GM23248 (cell line): Measurements from ENCODE around the gene DYNC2LI1. TPM values are rescaled to one million over a fixed set of nuclear protein-coding genes. Genes with fewer than 3 reads are reported as not detected.
A peak's percentile ranks its signal among the peaks of the same experiment; 100 is the strongest.

Experiments
- DNase-seq: peaks from one replicate; pipeline ENCODE4 v3.0.0-alpha.2; 2015
- H2AFZ ChIP-seq: fragments of 200-600 bp; sonication (generic); 2 replicates; pipeline ENCODE4 v1.6.1; 2016; ENCODE audit warnings: antibody characterized with exemption
- H3F3A ChIP-seq: fragments of 200-600 bp; sonication (generic); 2 replicates; pipeline ENCODE4 v1.6.1; 2016; ENCODE audit warnings: mild to moderate bottlenecking, antibody characterized with exemption, mixed run types; ENCODE audit not compliant: insufficient read depth
- H3K27ac ChIP-seq: fragments of 200-600 bp; sonication (generic); 2 replicates; pipeline ENCODE4 v1.5.1; 2016; ENCODE audit warnings: mild to moderate bottlenecking
- H3K27me3 ChIP-seq: fragments of 200-600 bp; sonication (generic); replicated peaks from 2 replicates; pipeline ENCODE4 v1.6.1; 2016; ENCODE audit warnings: mild to moderate bottlenecking; ENCODE audit not compliant: insufficient read depth
- H3K36me3 ChIP-seq: fragments of 200-600 bp; sonication (generic); 2 replicates; pipeline ENCODE4 v1.6.1; 2016; ENCODE audit warnings: low read depth, mild to moderate bottlenecking
- H3K4me1 ChIP-seq: fragments of 200-600 bp; sonication (generic); 2 replicates; pipeline ENCODE4 v1.6.1; 2016; ENCODE audit warnings: mild to moderate bottlenecking; ENCODE audit not compliant: insufficient read depth
- H3K4me2 ChIP-seq: fragments of 200-600 bp; sonication (generic); one replicate; pipeline ENCODE4 v1.6.1; 2016; ENCODE audit warnings: mild to moderate bottlenecking; ENCODE audit not compliant: unreplicated experiment
- H3K4me3 ChIP-seq: fragments of 200-600 bp; sonication (generic); 2 replicates; pipeline ENCODE4 v1.5.1; 2016; ENCODE audit warnings: mild to moderate bottlenecking
- H3K79me2 ChIP-seq: fragments of 200-600 bp; sonication (generic); 2 replicates; pipeline ENCODE4 v1.6.1; 2016; ENCODE audit warnings: mild to moderate bottlenecking; ENCODE audit not compliant: insufficient read depth
- H3K9ac ChIP-seq: fragments of 200-600 bp; sonication (generic); 2 replicates; pipeline ENCODE4 v1.6.1; 2016; ENCODE audit warnings: mild to moderate bottlenecking
- H3K9me2 ChIP-seq: fragments of 200-600 bp; sonication (generic); 2 replicates; pipeline ENCODE4 v1.6.1; 2016; ENCODE audit warnings: mixed run types, mild to moderate bottlenecking, moderate library complexity; ENCODE audit not compliant: insufficient read depth
- H3K9me3 ChIP-seq: fragments of 200-600 bp; sonication (generic); one replicate; pipeline ENCODE4 v1.6.1; 2017; ENCODE audit warnings: low read depth
- H4K20me1 ChIP-seq: fragments of 200-600 bp; sonication (generic); 2 replicates; pipeline ENCODE4 v1.6.0; 2016; ENCODE audit not compliant: insufficient read depth
- EZH2 ChIP-seq: fragments of 200-600 bp; sonication (generic); IDR thresholded peaks from 2 replicates; pipeline ENCODE4 v1.6.1; 2018; ENCODE audit warnings: antibody characterized with exemption, mild to moderate bottlenecking; ENCODE audit not compliant: insufficient read depth, poor library complexity, severe bottlenecking
- EZH2phosphoT487 ChIP-seq: fragments of 200-600 bp; sonication (generic); IDR thresholded peaks from 2 replicates; pipeline ENCODE4 v1.6.1; 2018; ENCODE audit warnings: antibody characterized with exemption, moderate library complexity, mild to moderate bottlenecking, low read depth; ENCODE audit not compliant: insufficient read depth
- WGBS, 2 experiments: methylation state at CpG; one replicate each; pipeline ENCODE4 v1.1.6; 2015 to 2017; ENCODE audit warnings: low lambda C conversion rate in 2 of 2, low coverage in 1 of 2; ENCODE audit errors: missing lambda C conversion rate in 2 of 2; 5-methylcytosine and 5-hydroxymethylcytosine counted together
- in situ Hi-C: fragments of 300-500 bp; cut with MboI; formaldehyde crosslinking; loops from 2 replicates; pipeline ENCODE4 v1.15.0; 2020
- polyA plus RNA-seq: library from polyadenylated mRNA; unstranded; fragments of >200 nt; fragmentation: Nextera tagmentation; extraction: Ambion mirVana; gene quantifications from 2 replicates; pipeline ENCODE4 v1.2.1, GENCODE V29; 2016
- total RNA-seq: library from RNA; depleted of rRNA; stranded (reverse); fragments of >200 nt; shearing (Covaris generic); gene quantifications from 2 replicates; pipeline ENCODE4 v1.2.3, GENCODE V29; 2014

DYNC2LI1 gene
- total and polyA plus RNA-seq, 2 experiments from 2014 or later: 21.0 to 25.4 TPM

- H3K27ac ChIP-seq: peak overlapping the region; percentile 87
- in situ Hi-C loops: no loop called here
- peak; percentile 78 for DNase-seq
- H3K36me3 ChIP-seq: no peaks in the 10 kb centered on the region
- peaks cover 21% of the 10 kb centered on the region for H3K4me1 ChIP-seq
- H3K9me3 ChIP-seq: no peaks in the 10 kb centered on the region
- H3F3A ChIP-seq: peaks cover 22% of the 10 kb centered on the region
- 0 out of 2 replicates have a peak overlapping the region, but pooled peaks have one; percentile 11 for H3K4me3 ChIP-seq
- TF ChIP-seq EZH2 (no peak), EZH2phosphoT487 (no peak)
- H3K9ac ChIP-seq: peak overlapping the region; percentile 55
- no peaks in the 10 kb centered on the region for H3K27me3 ChIP-seq
- H3K79me2 ChIP-seq: no peaks in the 10 kb centered on the region
- H3K4me2 ChIP-seq: peak overlapping the region; percentile 72
- 0 to 1% methylated on average over 3 of the region's 3 CpGs for WGBS, 2 experiments
- no peaks in the 10 kb centered on the region for H3K9me2 ChIP-seq
- H4K20me1 ChIP-seq: no peaks in the 10 kb centered on the region
- H2AFZ ChIP-seq: peak overlapping the region; percentile 24; the same call in 1 of the 2 replicates
Observed at GRCh38 chr2:43758739-43759138, 15.1 kb upstream of the DYNC2LI1 start.

- TF ChIP-seq EZH2phosphoT487: no peak
- no peak for TF ChIP-seq EZH2
- DNase-seq: peak; percentile 89
- H3K4me2 ChIP-seq: peak overlapping the region; percentile 72
- 0 out of 2 replicates have a peak overlapping the region, but pooled peaks have one; percentile 4 for H3K4me3 ChIP-seq
- in situ Hi-C loops: no loop called here
- H3K4me1 ChIP-seq: peaks cover 23% of the 10 kb centered on the region
- H2AFZ ChIP-seq: peak overlapping the region; percentile 24; the same call in 1 of the 2 replicates
- H4K20me1 ChIP-seq: no peaks in the 10 kb centered on the region
- peak overlapping the region; percentile 55 for H3K9ac ChIP-seq
- H3K36me3 ChIP-seq: no peaks in the 10 kb centered on the region
- H3K27ac ChIP-seq: peak overlapping the region; percentile 87
- H3F3A ChIP-seq: peaks cover 24% of the 10 kb centered on the region
- no peaks in the 10 kb centered on the region for H3K9me2 ChIP-seq
- no peaks in the 10 kb centered on the region for H3K9me3 ChIP-seq
- H3K79me2 ChIP-seq: no peaks in the 10 kb centered on the region
- H3K27me3 ChIP-seq: no peaks in the 10 kb centered on the region
Observed at GRCh38 chr2:43759195-43759594, 14.6 kb upstream of the DYNC2LI1 start.

- TF ChIP-seq EZH2 (no peak), EZH2phosphoT487 (no peak)
Observed at GRCh38 chr2:43762286-43762685, 11.6 kb upstream of the DYNC2LI1 start.

GRCh38 chr2:43763091-43763490 is 10.7 kb upstream of the DYNC2LI1 start:
- 98 to 100% methylated on average over 2 of the region's 2 CpGs for WGBS, 2 experiments
- H3K9me2 ChIP-seq: no peaks in the 10 kb centered on the region
- in situ Hi-C loops: no loop called here
- DNase-seq: no peak
- no peak overlapping the region for H2AFZ ChIP-seq
- peaks cover 26% of the 10 kb centered on the region for H3K4me1 ChIP-seq
- peaks cover 30% of the 10 kb centered on the region for H3F3A ChIP-seq
- no peaks in the 10 kb centered on the region for H3K36me3 ChIP-seq
- H3K9me3 ChIP-seq: no peaks in the 10 kb centered on the region
- H3K4me2 ChIP-seq: no peak overlapping the region
- no peak for TF ChIP-seq EZH2phosphoT487
- no peak for TF ChIP-seq EZH2
- no peaks in the 10 kb centered on the region for H4K20me1 ChIP-seq
- no peak overlapping the region for H3K4me3 ChIP-seq
- no peak overlapping the region for H3K27ac ChIP-seq
- no peaks in the 10 kb centered on the region for H3K27me3 ChIP-seq
- no peak overlapping the region for H3K9ac ChIP-seq
- H3K79me2 ChIP-seq: no peaks in the 10 kb centered on the region

More at GRCh38 chr2:43762286-43762685, 11.6 kb upstream of the DYNC2LI1 start:
- 78 to 83% methylated on average over 3 of the region's 3 CpGs for WGBS, 2 experiments
- in situ Hi-C loops: no loop called here
- Histone ChIP-seq H3K79me2 (no peaks in the 10 kb centered on the region), H3K4me2 (no peak overlapping the region), H3K27ac (no peak overlapping the region), H3K27me3 (no peaks in the 10 kb centered on the region), H3K9me2 (no peaks in the 10 kb centered on the region), H2AFZ (no peak overlapping the region), H3K9me3 (no peaks in the 10 kb centered on the region), H4K20me1 (no peaks in the 10 kb centered on the region), H3K4me1 (peaks cover 27% of the 10 kb centered on the region), H3F3A (peaks cover 32% of the 10 kb centered on the region), H3K9ac (no peak overlapping the region), H3K4me3 (no peak overlapping the region), H3K36me3 (no peaks in the 10 kb centered on the region)
- DNase-seq: no peak
